NCI-H345 treated with DMSO at 0.1 percent for 48 hours (cell line): ENCODE results near the gene ATF7.
A peak's percentile ranks its signal among the peaks of the same experiment; 100 is the strongest.
"Not testable (repeated sequence)": the region's sequence is repeated elsewhere in the genome, so short reads cannot be mapped to it uniquely, and the experiment has no call there.

Source experiments
- DNase-seq: peaks from one replicate; lab custom pipeline; 2025; ENCODE audit not compliant: unreplicated experiment; lab: John Stamatoyannopoulos, UW

The ATF7 gene

DNA sequence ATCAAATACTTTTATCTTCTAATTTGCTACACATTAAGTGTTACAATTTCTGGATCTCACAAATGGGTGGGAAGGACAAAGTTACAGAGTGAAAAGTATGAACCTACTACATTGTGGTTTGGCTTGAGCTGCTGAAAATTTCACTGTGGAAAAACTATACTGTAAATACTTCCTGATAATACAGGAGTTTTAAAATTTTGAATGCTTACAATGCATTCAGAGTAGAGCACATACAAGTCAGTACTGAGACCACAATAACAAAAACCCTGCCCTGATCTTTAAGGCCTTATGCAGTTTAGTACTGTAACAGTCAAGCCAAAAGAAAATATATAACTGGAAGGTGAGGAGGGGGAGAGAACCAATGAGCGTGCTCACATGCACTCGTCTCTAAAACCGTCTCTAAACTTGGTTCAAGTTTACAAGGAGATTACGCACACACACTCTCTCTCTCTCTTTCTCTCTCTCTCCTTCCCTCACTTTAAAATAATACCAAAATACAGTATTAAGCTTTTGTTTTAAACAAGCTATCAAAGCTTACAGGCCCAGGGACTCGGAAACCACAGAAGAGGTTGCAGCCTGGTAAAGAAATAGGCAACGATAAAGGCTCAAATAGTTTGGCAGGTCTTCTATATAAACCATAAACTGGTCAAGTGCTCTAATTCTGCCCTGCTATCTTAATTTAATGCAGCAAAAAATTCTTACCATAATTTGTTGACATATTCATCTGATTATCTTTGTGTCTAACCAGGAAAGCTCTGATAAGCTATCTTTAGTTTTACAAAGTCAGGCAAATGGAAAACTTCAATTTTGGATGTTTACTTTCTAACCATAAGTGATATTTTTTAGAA, 58.0 kb downstream of the ATF7 start:
- DNase-seq: no peak

DNA sequence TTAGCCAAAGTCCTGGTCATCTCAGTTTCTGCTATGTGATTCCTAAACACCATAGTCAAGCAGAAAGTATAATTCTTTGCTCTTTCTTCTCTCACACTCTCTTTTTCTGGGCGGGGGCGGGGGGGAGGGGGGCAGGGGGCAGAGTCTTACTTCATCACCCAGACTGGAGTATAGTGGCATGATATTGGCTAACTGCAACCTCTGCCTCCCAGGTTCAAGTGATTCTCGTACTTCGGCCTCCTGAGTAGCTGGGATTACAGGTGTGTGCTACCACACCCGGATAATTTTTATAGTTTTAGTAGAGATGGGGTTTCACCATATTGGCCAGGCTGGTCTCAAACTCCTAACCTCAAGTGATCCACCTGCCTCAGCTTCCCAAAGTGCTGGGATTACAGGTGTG, 60.8 kb downstream of the ATF7 start:
- DNase-seq: not testable (repeated sequence)

GRCh38 chr12:53564941-53565340, 61.2 kb downstream of the ATF7 start:
- no peak for DNase-seq

- no peak for DNase-seq
These were observed 61.9 kb downstream of the ATF7 start for GRCh38 chr12:53564278-53564677.

- no peak for DNase-seq
These were observed 62.6 kb downstream of the ATF7 start for GRCh38 chr12:53563452-53564028.

DNA sequence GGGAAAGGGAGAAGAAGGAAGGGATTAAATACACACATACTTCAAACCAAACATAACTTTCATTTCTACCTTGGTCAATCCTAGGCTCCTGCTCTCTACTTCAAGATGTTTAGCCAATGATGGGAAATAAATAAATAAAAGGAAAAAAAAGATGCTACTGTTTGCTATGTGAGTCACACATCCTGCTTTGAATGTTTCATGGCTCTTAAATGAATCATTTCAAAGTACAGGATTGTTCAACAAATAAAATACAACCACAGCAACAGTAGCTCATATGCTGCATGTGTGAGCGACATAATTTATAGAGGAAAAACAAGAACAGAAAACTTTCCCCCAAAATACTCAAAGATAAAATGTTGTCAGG, 64.6 kb downstream of the ATF7 start:
- DNase-seq: no peak

DNA sequence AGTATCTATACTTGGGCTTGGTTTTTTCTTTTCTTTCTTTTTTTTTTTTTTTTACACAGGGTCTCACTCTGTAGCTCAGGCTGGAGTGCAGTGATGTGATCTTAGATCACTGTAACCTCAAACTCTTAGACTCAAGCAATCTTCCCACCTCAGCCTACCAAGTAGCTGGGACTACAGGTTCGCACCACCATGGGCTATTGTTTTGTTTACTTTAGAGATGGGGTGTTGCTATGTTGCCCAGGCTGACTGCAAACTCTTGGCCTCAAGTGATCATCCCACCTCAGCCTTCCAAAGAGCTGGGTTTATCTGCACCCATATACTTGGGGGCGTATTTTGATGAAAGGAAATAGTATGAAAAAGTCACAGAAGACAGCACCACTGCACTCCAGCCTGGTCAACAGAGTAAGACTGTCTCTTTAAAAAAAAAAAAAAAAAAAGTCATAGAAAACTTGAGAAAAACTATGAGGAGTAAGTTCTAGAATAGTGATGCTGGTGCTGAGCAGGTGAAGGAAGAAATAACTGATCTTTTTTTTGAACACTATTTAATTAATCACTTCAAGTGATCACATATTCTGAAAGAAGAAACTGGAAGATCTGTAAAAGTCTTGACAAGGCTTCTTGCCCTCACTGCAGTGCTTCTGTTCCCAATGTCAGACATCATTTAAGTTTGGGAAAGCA, 65.1 kb downstream of the ATF7 start:
- no peak for DNase-seq

DNA sequence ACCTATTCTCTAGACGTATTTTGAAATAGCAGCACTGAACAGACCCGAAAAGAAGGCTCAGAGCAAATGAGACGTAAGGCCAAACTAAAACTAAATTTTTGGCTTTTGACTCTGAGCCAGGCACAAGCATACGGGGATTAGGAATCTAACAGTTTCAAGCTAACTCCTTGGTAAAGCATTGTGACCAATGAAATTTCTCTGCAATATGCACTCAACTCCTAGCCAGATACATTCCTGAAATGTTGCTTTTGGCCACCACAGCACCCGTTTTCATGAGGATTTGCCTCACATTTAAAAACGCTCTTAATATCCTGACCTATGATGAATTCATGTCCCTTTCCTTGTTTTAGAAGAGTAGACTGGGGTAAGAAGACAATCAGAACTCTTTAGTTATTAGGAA, 65.8 kb downstream of the ATF7 start:
- DNase-seq: no peak

GRCh38 chr12:53558631-53559030, 67.6 kb downstream of the ATF7 start:
- no peak for DNase-seq

DNA sequence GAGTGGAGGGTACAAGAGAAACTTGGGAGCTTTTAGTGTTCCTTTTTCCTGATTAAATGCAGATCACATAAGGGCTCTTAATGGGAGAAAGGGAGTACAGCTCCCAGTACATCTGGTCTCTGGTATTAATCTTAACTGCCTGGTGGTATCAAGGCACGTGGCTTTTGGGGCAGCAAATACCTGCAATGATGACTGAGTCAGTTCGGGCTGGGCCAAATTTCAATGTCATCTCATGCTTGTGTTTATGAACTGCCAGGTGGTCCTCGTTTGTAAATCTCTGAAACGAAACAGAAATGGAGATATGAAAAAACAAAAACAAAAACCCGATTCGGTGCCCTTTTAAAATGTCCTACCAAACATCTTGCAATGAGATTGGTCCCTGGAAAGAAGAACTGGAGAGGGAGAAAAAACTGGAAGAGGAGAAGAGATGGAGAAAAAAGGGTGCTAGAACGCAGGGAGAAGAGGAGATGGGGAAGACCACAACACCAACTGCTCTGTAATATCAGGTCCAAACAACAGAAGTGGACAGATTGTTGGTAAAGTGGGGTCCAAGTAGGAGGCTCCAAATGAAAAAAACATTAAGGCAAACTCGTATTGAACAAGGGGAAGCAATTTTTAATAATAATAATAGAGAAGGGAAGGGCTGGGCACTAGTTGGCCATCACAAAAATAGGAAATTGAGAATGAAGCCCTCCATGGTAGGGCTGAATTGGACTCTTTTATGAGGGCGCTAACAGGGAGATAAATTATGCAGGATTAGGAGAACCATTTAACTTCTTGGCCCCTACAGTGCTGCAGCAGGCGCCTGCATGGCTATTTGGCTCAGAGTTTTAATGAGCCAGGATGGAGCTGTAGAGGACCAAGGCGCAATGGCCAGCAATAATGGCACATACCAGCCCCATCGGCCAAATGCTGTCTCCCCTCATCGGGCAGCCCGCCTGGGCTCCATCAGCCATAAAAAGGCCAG, 73.5 kb downstream of the ATF7 start:
- DNase-seq: no peak

GRCh38 chr12:53551889-53552291, 74.3 kb downstream of the ATF7 start:
- no peak for DNase-seq

GRCh38 chr12:53550595-53550994, 75.6 kb downstream of the ATF7 start:
- no peak for DNase-seq

DNA sequence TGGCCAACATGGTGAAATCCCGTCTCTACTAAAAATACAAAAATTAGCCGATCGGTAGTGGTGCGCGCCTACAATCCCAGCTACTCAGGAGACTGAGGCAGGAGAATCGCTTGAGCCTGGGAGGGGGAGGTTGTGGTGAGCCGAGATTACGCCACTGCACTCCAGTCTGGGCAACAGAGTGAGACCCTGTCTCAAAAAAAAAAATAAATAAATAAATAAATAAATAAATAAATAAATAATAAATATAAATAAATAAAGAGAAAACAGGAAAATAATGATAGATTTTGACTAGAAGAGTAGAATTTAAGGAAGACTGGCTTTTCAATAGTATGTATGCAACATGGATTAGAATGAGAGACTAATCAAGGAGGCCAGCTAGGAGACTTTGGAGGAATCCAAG, 76.1 kb downstream of the ATF7 start:
- DNase-seq: not testable (repeated sequence)

GRCh38 chr12:53548354-53548753, 77.8 kb downstream of the ATF7 start:
- DNase-seq: not testable (repeated sequence)

GRCh38 chr12:53543539-53543938, 82.6 kb downstream of the ATF7 start:
- DNase-seq: peak; percentile 6

- no peak for DNase-seq
These were observed 86.7 kb downstream of the ATF7 start for GRCh38 chr12:53539526-53539925.

DNA sequence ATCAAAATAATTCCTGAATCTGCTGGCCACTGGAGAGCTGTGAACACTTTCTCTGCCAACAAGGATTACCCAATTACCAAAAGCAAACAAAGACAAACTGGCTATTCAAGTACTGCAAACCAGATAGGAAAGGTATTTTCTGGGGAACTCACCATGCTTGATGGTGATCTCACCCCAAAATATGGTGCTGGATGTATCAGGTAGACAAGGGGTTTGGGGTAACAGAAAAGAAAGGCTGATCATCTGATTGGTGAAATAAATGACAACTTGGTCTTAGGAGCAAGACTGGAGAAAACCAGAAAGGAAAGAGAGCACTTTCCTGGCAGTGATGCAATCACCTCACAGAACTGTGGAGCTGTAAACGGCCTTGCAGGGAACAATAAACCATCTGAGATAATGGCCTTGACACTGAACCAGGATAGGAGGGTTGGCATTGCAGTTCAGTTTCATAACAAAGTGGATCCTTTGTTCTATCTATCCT, 87.9 kb downstream of the ATF7 start:
- DNase-seq: no peak

DNA sequence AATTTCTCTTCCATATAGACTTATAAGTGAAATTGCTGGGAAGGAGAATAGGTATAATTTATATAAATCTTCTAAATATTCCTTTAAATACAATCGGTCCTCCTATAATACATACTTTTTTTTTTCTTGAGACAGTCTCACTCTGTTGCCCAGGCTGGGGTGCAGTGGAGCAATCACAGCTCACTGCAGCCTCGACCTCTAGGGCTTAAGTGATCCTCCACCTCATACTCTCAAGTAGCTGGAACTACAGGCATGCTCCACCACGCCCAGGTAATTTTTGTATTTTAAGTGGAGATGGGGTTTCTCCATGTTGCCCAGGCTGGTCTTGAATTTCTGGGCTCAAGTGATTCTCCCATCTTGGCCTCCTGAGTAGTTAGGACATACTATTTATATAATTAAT, 89.2 kb downstream of the ATF7 start:
- DNase-seq: no peak

GRCh38 chr12:53533471-53533870, 92.7 kb downstream of the ATF7 start:
- DNase-seq: no peak

DNA sequence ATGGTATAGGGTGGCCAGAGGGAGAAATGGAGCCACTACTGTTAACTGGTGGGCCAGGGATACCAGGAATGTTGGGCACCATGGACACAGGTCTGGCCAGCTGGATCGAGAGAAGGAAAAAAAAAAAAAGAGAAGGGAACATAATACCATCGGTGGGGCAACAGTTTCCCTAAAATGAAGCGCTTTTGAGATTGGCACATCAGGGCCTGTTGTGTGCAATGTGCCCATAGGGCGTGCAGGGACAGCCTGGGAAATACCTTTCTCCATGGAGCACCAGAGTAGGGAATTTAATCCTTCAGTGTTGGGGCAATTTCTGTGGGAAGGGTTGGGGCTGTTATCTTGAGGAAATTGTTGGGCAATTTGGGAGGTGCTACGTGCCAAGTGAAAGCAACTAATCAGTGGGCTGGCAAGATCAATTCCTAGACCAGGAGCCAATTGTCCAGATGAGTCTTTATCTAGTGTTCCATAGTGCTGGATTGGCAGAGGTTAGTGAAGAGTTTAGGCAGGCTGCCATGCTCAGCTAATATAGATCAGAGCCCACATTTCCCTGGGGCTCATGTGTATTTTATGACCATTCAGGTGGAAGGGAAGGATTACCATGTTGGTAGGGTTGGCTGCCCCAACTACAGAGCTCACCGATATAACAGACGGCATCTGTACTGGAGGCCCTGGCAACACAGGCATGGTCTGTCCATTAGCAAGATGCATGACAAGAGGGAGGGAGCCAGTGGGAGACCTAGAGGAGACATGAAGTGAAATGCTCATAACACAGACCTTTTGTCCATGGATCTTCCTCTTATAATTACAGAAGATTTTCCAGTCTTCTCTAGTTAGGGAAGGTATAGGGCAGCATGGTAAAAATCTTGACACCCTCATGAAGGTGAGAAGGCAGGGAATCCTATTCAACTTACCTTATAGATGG, 93.4 kb downstream of the ATF7 start:
- DNase-seq: no peak
